Smooth muscle cell (in vitro differentiated cells): ENCODE measurements around the gene ATP5F1E. TPM values are rescaled to one million over a fixed set of nuclear protein-coding genes. Genes with fewer than 3 reads are reported as not detected.

ENCODE experiments used
- DNase-seq: peaks from one replicate; lab custom pipeline; 2025; ENCODE audit not compliant: unreplicated experiment; lab: John Stamatoyannopoulos, UW
- H2AFZ ChIP-seq: fragments of 200-600 bp; sonication (generic); 2 replicates; pipeline ENCODE4 v1.6.0; 2016; ENCODE audit warnings: antibody characterized with exemption, low read depth, mild to moderate bottlenecking
- H3F3A ChIP-seq: fragments of 200-600 bp; sonication (generic); 2 replicates; pipeline ENCODE4 v1.6.0; 2017; ENCODE audit warnings: antibody characterized with exemption, low read depth
- H3K27ac ChIP-seq: fragments of 200-600 bp; sonication (generic); 2 replicates; pipeline ENCODE4 v1.5.1; 2016; ENCODE audit warnings: low read depth, mild to moderate bottlenecking
- H3K27me3 ChIP-seq: fragments of 200-600 bp; sonication (generic); 2 replicates; pipeline ENCODE4 v1.6.1; 2016; ENCODE audit warnings: low read depth, mild to moderate bottlenecking
- H3K36me3 ChIP-seq: fragments of 200-600 bp; sonication (generic); 2 replicates; pipeline ENCODE4 v1.5.1; 2016; ENCODE audit warnings: low read depth
- H3K4me1 ChIP-seq: fragments of 200-600 bp; sonication (generic); 2 replicates; pipeline ENCODE4 v1.5.1; 2016; ENCODE audit warnings: low read depth
- H3K4me2 ChIP-seq: fragments of 200-600 bp; sonication (generic); 2 replicates; pipeline ENCODE4 v1.6.0; 2016; ENCODE audit warnings: mild to moderate bottlenecking
- H3K4me3 ChIP-seq: fragments of 200-600 bp; sonication (generic); 2 replicates; pipeline ENCODE4 v1.5.1; 2016; ENCODE audit warnings: mild to moderate bottlenecking
- H3K79me2 ChIP-seq: fragments of 200-600 bp; sonication (generic); 2 replicates; pipeline ENCODE4 v1.6.0; 2016; ENCODE audit warnings: low read depth, mild to moderate bottlenecking
- H3K9ac ChIP-seq: fragments of 200-600 bp; sonication (generic); 2 replicates; pipeline ENCODE4 v1.6.0; 2016; ENCODE audit warnings: low read depth
- H3K9me3 ChIP-seq: fragments of 200-600 bp; sonication (generic); replicated peaks from 2 replicates; pipeline ENCODE4 v1.5.1; 2016; ENCODE audit warnings: low read depth
- H4K20me1 ChIP-seq: fragments of 200-600 bp; sonication (generic); 2 replicates; pipeline ENCODE4 v1.6.0; 2016; ENCODE audit warnings: low read depth
- CTCF ChIP-seq: fragments of 200-600 bp; sonication (generic); IDR thresholded peaks from 2 replicates; pipeline ENCODE4 v1.5.1; 2017; ENCODE audit warnings: borderline replicate concordance, mild to moderate bottlenecking, antibody characterized with exemption; ENCODE audit not compliant: insufficient read depth, poor library complexity, severe bottlenecking
- whole genome bisulfite sequencing: methylation state at CpG from one replicate; pipeline ENCODE4 v1.1.7; 2016; ENCODE audit warnings: low lambda C conversion rate; 5-methylcytosine and 5-hydroxymethylcytosine counted together
- polyA plus RNA-seq: library from polyadenylated mRNA; unstranded; fragments of >200 nt; fragmentation: Nextera tagmentation; extraction: Ambion mirVana; gene quantifications from 2 replicates; pipeline ENCODE4 v1.2.1, GENCODE V29; 2016
- total RNA-seq: library from RNA; depleted of rRNA; stranded (reverse); fragments of >200 nt; gene quantifications from 2 replicates; pipeline ENCODE4 v1.2.3, GENCODE V29; 2014

ATP5F1E gene
- total and polyA plus RNA-seq, 2 experiments from 2014 or later: 48.6 to 265 TPM

DNA sequence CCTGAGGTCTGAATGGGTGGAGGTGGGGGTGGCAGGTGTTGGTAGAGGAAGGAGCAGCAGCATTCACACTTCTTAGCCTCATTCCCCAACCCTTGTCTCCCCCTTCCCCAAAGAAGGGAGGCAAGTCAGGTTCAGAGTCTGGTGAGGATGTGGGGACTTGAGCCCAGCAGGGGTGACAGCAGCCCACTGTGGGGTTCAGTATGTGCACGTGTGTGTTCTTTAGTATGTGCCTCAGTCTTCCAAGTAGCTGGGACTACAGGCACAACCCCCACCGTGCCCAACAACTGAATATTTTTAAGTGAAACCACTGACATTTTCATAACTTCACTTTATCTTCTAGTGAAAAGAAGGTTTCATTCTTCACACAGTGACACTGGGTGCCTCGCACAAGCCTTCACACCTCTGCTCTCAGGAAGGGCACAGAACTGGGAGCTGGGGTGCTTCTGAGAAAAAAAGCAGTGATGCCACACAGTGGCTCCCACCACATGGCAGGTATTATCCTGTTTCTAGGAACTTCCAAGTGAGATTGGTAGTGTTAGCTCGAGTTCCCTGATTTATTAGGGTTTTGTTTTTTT, 43.9 kb upstream of the ATP5F1E start:
- H4K20me1 ChIP-seq: no peaks in the 10 kb centered on the region
- no peaks in the 10 kb centered on the region for H3K79me2 ChIP-seq
- no peak overlapping the region for H3K27ac ChIP-seq
- no peaks in the 10 kb centered on the region for H3K4me1 ChIP-seq
- H3K9me3 ChIP-seq: no peaks in the 10 kb centered on the region
- no peak overlapping the region for H3K4me3 ChIP-seq
- no peak overlapping the region for H3K9ac ChIP-seq
- no peak overlapping the region for H3K4me2 ChIP-seq
- peaks cover 34% of the 10 kb centered on the region for H3K27me3 ChIP-seq
- H3K36me3 ChIP-seq: no peaks in the 10 kb centered on the region
- WGBS: 80% methylated on average over 4 of the region's 4 CpGs
- no peak overlapping the region for H2AFZ ChIP-seq
- TF ChIP-seq CTCF: no peak
- DNase-seq: no peak
- H3F3A ChIP-seq: no peaks in the 10 kb centered on the region

DNA sequence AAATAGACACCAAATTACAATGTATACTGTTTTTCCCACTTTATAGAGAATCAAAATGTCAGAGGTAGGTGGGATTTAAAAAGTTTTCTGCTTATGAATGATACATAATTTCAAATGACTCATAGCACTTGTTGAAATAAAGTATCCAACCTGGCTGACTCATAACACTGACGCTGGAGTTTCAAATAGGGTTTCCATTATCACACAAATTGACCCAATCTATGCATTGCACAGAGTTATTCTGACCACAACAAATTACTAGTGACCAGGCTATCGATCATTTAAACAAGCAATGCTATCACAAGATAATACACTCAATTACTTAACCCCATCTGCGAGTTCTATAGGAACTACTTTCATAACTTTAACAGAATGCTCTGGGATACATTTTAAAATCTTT, 42.3 kb upstream of the ATP5F1E start:
- Histone ChIP-seq H3F3A (no peaks in the 10 kb centered on the region), H3K27me3 (peaks cover 34% of the 10 kb centered on the region), H3K4me3 (no peak overlapping the region), H3K9ac (no peak overlapping the region), H3K9me3 (no peaks in the 10 kb centered on the region), H3K27ac (no peak overlapping the region), H4K20me1 (no peaks in the 10 kb centered on the region), H3K79me2 (no peaks in the 10 kb centered on the region), H2AFZ (no peak overlapping the region), H3K4me2 (no peak overlapping the region), H3K4me1 (no peaks in the 10 kb centered on the region), H3K36me3 (no peaks in the 10 kb centered on the region)
- no peak for TF ChIP-seq CTCF
- DNase-seq: no peak
- 29% methylated on average over 3 of the region's 3 CpGs for WGBS

- no peaks in the 10 kb centered on the region for H3K36me3 ChIP-seq
- 35% methylated on average over 1 of the region's 1 CpG for WGBS
- no peak overlapping the region for H3K4me2 ChIP-seq
- TF ChIP-seq CTCF: no peak
- no peak overlapping the region for H2AFZ ChIP-seq
- peaks cover 34% of the 10 kb centered on the region for H3K27me3 ChIP-seq
- H3K4me1 ChIP-seq: no peaks in the 10 kb centered on the region
- DNase-seq: no peak
- no peaks in the 10 kb centered on the region for H3F3A ChIP-seq
- no peak overlapping the region for H3K9ac ChIP-seq
- H3K27ac ChIP-seq: no peak overlapping the region
- no peaks in the 10 kb centered on the region for H4K20me1 ChIP-seq
- H3K9me3 ChIP-seq: no peaks in the 10 kb centered on the region
- no peaks in the 10 kb centered on the region for H3K79me2 ChIP-seq
- H3K4me3 ChIP-seq: no peak overlapping the region
These were observed 41.4 kb upstream of the ATP5F1E start for GRCh38 chr20:59073582-59073981.

GRCh38 chr20:59071216-59071615, 39.1 kb upstream of the ATP5F1E start:
- WGBS: 83% methylated on average over 1 of the region's 1 CpG

More at GRCh38 chr20:59071216-59071615, 39.1 kb upstream of the ATP5F1E start:
- H3K4me3 ChIP-seq: no peak overlapping the region
- H3K4me1 ChIP-seq: no peaks in the 10 kb centered on the region
- H3F3A ChIP-seq: no peaks in the 10 kb centered on the region
- no peak for TF ChIP-seq CTCF
- H3K9ac ChIP-seq: no peak overlapping the region
- H4K20me1 ChIP-seq: no peaks in the 10 kb centered on the region
- no peaks in the 10 kb centered on the region for H3K9me3 ChIP-seq
- H3K27me3 ChIP-seq: peaks cover 14% of the 10 kb centered on the region
- no peaks in the 10 kb centered on the region for H3K79me2 ChIP-seq
- no peak overlapping the region for H3K27ac ChIP-seq
- no peak for DNase-seq
- peak overlapping the region; percentile 38 for H2AFZ ChIP-seq
- no peak overlapping the region for H3K4me2 ChIP-seq
- H3K36me3 ChIP-seq: no peaks in the 10 kb centered on the region
